ENCODE results near the gene PPARA. TPM values are rescaled to one million over a fixed set of nuclear protein-coding genes. Genes with fewer than 3 reads are reported as not detected.

The PPARA gene
- total and polyA plus RNA-seq, 2 experiments from 2014 or later, result 4.7 to 12.6 TPM

DNA sequence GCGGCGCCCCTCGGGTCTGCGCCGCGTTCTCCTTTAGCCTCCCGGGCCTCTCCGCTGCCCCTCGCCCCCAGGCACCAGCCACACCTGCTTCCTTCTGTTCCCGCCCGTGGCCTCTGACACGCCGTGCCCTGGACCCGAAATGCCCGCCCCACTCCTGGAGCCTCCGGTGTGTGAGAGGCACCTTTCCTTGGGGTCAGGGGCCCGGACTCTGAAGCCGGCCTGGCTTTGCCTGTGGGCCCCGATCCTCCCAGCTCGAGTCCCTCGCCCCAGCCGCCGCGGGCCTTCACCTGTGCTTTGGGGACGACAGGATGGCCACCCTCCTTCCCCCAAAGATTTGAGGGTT lies 100.4 kb downstream of the PPARA start:
- Mint-ChIP-seq H3K27me3 (ENCODE audit: insufficient read depth, low read depth, poor library complexity) (peaks cover 19% of the 10 kb centered on the region), H3K36me3 (ENCODE audit: low read depth) (no peaks in the 10 kb centered on the region; the same call in 2 of the 3 replicates), H3K4me1 (peaks cover 14% of the 10 kb centered on the region), H3K9me3 (no peaks in the 10 kb centered on the region), H3K27ac (no peak overlapping the region), H3K4me3 (peak overlapping the region; percentile 78)
- Histone ChIP-seq H3F3A (replicated peaks; ENCODE audit: low read depth) (no peaks in the 10 kb centered on the region), H3K79me2 (replicated peaks; ENCODE audit: insufficient read depth) (no peaks in the 10 kb centered on the region), H3K4me2 (peak overlapping the region; percentile 89), H3K27ac (ENCODE audit: low read depth) (no peak overlapping the region), H3K4me1 (ENCODE audit: insufficient read depth) (peaks cover 6% of the 10 kb centered on the region), H3K27me3 (ENCODE audit: insufficient read depth) (peaks cover 10% of the 10 kb centered on the region), H4K20me1 (replicated peaks; ENCODE audit: insufficient read depth) (no peaks in the 10 kb centered on the region), H3K9me2 (ENCODE audit: insufficient read depth) (no peaks in the 10 kb centered on the region), H3K4me3 (peak overlapping the region; percentile 69), H2AFZ (peak overlapping the region; percentile 81), H3K36me3 (ENCODE audit: insufficient read depth) (no peaks in the 10 kb centered on the region)
- TF ChIP-seq, protein P1, sequence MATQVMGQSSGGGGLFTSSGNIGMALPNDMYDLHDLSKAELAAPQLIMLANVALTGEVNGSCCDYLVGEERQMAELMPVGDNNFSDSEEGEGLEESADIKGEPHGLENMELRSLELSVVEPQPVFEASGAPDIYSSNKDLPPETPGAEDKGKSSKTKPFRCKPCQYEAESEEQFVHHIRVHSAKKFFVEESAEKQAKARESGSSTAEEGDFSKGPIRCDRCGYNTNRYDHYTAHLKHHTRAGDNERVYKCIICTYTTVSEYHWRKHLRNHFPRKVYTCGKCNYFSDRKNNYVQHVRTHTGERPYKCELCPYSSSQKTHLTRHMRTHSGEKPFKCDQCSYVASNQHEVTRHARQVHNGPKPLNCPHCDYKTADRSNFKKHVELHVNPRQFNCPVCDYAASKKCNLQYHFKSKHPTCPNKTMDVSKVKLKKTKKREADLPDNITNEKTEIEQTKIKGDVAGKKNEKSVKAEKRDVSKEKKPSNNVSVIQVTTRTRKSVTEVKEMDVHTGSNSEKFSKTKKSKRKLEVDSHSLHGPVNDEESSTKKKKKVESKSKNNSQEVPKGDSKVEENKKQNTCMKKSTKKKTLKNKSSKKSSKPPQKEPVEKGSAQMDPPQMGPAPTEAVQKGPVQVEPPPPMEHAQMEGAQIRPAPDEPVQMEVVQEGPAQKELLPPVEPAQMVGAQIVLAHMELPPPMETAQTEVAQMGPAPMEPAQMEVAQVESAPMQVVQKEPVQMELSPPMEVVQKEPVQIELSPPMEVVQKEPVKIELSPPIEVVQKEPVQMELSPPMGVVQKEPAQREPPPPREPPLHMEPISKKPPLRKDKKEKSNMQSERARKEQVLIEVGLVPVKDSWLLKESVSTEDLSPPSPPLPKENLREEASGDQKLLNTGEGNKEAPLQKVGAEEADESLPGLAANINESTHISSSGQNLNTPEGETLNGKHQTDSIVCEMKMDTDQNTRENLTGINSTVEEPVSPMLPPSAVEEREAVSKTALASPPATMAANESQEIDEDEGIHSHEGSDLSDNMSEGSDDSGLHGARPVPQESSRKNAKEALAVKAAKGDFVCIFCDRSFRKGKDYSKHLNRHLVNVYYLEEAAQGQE (IDR thresholded peaks at IDR 0.05; ENCODE audit: unreplicated experiment), result no peak
- TF ChIP-seq STAT1 (IDR thresholded peaks at IDR 0.05; ENCODE audit: unreplicated experiment) (no peak), JUNB (IDR thresholded peaks at IDR 0.05; ENCODE audit: unreplicated experiment) (no peak), NANOG (IDR thresholded peaks at IDR 0.05; ENCODE audit: borderline replicate concordance) (no peak), POLR2AphosphoS5 (IDR thresholded peaks at IDR 0.05; ENCODE audit: low read depth) (no peak), ZNF114 (CRISPR knock-in tag; IDR thresholded peaks at IDR 0.05) (no peak), EZH2 (IDR thresholded peaks at IDR 0.05; ENCODE audit: low read depth, unreplicated experiment) (no peak), ZNF331 (CRISPR knock-in tag; IDR thresholded peaks at IDR 0.05; ENCODE audit: low read depth) (no peak)
- TF ChIP-seq, protein P2, sequence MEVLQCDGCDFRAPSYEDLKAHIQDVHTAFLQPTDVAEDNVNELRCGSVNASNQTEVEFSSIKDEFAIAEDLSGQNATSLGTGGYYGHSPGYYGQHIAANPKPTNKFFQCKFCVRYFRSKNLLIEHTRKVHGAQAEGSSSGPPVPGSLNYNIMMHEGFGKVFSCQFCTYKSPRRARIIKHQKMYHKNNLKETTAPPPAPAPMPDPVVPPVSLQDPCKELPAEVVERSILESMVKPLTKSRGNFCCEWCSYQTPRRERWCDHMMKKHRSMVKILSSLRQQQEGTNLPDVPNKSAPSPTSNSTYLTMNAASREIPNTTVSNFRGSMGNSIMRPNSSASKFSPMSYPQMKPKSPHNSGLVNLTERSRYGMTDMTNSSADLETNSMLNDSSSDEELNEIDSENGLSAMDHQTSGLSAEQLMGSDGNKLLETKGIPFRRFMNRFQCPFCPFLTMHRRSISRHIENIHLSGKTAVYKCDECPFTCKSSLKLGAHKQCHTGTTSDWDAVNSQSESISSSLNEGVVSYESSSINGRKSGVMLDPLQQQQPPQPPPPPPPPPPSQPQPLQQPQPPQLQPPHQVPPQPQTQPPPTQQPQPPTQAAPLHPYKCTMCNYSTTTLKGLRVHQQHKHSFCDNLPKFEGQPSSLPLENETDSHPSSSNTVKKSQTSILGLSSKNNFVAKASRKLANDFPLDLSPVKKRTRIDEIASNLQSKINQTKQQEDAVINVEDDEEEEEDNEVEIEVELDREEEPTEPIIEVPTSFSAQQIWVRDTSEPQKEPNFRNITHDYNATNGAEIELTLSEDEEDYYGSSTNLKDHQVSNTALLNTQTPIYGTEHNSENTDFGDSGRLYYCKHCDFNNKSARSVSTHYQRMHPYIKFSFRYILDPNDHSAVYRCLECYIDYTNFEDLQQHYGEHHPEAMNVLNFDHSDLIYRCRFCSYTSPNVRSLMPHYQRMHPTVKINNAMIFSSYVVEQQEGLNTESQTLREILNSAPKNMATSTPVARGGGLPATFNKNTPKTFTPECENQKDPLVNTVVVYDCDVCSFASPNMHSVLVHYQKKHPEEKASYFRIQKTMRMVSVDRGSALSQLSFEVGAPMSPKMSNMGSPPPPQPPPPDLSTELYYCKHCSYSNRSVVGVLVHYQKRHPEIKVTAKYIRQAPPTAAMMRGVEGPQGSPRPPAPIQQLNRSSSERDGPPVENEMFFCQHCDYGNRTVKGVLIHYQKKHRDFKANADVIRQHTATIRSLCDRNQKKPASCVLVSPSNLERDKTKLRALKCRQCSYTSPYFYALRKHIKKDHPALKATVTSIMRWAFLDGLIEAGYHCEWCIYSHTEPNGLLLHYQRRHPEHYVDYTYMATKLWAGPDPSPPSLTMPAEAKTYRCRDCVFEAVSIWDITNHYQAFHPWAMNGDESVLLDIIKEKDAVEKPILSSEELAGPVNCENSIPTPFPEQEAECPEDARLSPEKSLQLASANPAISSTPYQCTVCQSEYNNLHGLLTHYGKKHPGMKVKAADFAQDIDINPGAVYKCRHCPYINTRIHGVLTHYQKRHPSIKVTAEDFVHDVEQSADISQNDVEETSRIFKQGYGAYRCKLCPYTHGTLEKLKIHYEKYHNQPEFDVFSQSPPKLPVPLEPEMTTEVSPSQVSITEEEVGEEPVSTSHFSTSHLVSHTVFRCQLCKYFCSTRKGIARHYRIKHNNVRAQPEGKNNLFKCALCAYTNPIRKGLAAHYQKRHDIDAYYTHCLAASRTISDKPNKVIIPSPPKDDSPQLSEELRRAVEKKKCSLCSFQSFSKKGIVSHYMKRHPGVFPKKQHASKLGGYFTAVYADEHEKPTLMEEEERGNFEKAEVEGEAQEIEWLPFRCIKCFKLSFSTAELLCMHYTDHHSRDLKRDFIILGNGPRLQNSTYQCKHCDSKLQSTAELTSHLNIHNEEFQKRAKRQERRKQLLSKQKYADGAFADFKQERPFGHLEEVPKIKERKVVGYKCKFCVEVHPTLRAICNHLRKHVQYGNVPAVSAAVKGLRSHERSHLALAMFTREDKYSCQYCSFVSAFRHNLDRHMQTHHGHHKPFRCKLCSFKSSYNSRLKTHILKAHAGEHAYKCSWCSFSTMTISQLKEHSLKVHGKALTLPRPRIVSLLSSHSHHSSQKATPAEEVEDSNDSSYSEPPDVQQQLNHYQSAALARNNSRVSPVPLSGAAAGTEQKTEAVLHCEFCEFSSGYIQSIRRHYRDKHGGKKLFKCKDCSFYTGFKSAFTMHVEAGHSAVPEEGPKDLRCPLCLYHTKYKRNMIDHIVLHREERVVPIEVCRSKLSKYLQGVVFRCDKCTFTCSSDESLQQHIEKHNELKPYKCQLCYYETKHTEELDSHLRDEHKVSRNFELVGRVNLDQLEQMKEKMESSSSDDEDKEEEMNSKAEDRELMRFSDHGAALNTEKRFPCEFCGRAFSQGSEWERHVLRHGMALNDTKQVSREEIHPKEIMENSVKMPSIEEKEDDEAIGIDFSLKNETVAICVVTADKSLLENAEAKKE (CRISPR knock-in tag; IDR thresholded peaks at IDR 0.05), result no peak
- TF ChIP-seq, protein P3, sequence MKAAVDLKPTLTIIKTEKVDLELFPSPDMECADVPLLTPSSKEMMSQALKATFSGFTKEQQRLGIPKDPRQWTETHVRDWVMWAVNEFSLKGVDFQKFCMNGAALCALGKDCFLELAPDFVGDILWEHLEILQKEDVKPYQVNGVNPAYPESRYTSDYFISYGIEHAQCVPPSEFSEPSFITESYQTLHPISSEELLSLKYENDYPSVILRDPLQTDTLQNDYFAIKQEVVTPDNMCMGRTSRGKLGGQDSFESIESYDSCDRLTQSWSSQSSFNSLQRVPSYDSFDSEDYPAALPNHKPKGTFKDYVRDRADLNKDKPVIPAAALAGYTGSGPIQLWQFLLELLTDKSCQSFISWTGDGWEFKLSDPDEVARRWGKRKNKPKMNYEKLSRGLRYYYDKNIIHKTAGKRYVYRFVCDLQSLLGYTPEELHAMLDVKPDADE (IDR thresholded peaks at IDR 0.05), result no peak
- TF ChIP-seq, protein P4, sequence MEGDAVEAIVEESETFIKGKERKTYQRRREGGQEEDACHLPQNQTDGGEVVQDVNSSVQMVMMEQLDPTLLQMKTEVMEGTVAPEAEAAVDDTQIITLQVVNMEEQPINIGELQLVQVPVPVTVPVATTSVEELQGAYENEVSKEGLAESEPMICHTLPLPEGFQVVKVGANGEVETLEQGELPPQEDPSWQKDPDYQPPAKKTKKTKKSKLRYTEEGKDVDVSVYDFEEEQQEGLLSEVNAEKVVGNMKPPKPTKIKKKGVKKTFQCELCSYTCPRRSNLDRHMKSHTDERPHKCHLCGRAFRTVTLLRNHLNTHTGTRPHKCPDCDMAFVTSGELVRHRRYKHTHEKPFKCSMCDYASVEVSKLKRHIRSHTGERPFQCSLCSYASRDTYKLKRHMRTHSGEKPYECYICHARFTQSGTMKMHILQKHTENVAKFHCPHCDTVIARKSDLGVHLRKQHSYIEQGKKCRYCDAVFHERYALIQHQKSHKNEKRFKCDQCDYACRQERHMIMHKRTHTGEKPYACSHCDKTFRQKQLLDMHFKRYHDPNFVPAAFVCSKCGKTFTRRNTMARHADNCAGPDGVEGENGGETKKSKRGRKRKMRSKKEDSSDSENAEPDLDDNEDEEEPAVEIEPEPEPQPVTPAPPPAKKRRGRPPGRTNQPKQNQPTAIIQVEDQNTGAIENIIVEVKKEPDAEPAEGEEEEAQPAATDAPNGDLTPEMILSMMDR (conservative IDR thresholded peaks at IDR 0.05; ENCODE audit: low read depth in 2 of 2), result no peak
- DNase-seq (ENCODE audit: low spot score) (peak; percentile 58), ATAC-seq (peak; percentile 31)

Measured in GM23338 (cell line).